Hematopoietic multipotent progenitor cell treated with erythropoietin and hydrocortisone succinate and interleukin-3 and kit ligand, for 15 days (in vitro differentiated cells): ENCODE results near the gene SNX25.

Experiments
- DNase-seq: peaks from one replicate; pipeline ENCODE4 v3.0.0-alpha.2; 2015; ENCODE audit warnings: low spot score

The SNX25 gene

DNA sequence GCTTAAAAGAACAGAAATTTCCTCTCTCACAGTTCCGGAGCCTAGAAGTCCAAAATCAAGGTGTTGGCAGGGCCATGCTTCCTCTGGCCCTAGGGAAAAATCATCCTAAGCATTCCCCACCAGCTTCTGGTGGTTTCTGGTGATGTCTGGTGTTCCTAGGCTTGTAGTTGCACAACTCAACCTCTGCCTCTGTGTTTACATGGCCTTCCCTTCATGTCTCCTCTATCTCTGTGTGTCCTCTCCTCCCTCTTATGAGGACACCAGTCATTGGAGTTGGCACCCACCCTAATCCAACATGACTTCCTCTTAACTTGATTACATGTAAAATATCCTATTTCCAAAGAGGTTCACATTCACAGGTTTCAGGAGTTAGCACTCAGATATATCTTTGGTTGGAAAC lies 170.9 kb downstream of the SNX25 start:
- no peak for DNase-seq

DNA sequence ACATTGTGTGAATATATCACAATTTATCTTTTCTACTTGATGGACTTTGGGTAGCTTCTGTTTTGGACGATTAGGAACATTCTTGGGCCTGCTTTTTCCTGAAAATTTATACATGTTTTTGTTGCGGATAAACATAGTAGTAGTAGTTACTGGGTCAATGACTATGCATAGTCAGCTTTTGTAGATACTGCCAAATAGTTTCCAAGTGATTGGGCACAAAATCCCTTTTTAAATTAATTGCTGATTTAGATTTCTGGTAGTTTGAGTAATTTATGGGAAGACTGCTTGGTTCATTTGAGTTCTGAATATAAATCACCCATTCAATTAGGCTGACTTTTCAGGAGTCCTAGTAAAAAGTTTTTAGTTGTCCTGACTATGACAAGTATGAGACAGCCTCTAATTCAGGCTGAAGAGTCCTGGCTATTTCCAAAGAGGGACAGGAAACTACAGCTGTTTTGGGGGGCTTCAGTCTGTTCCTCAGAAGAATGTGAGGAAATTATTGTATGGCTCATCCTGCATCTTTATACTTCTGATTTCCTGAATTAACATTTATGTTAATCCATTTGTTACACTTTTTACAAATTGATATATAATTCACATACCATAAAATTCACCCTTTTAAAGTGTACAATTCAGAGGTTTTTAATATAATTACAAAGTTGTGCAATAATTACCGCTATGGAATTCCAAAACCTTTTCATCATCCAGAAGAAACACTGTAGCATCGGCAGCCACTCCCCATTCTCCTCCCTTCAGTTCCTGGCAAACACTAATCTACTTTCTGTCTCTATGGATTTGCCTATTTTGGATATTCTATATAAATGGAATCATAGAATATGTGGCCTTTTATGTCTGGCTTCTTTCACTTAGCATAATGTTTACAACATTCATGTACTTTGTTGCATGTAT lies 172.1 kb downstream of the SNX25 start:
- no peak for DNase-seq

DNA sequence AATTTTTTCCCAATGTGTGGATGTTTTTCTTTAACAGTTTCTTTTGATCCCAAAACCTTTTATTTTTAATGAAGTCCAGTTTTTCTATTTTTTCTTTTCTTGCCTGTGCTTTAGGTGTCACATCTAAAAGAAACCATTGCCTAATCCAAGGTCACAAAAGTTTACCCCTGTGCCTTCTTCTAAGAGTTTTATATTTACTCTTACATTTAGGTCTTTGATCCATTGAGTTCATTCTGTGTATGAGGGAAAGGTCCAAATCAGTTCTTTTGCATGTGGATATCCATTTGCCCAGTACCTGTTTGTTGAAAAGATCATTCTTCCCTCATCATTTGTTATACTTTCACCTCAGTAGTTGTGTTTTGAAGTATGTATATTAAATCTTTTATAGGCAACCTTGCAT lies 173.4 kb downstream of the SNX25 start:
- no peak for DNase-seq

DNA sequence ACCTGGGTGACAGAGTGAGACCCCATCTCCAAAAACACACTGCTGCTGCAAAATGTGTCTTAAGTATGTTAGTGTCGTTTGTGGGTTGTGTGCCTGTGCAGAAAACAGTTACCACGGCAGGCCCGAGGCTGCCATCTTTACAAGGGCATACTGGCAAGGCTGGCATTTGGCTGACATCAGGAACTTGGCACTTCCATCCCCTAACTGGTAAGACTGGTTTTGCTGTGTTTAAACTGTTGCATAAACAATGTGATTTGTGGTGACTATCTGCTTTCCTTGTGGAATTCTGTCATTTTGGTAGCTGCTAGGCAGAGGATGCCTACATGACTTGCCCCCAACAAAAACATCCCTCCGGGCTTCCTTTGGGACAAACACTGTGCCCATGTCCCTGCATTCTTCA lies 174.1 kb downstream of the SNX25 start:
- DNase-seq = no peak

DNA sequence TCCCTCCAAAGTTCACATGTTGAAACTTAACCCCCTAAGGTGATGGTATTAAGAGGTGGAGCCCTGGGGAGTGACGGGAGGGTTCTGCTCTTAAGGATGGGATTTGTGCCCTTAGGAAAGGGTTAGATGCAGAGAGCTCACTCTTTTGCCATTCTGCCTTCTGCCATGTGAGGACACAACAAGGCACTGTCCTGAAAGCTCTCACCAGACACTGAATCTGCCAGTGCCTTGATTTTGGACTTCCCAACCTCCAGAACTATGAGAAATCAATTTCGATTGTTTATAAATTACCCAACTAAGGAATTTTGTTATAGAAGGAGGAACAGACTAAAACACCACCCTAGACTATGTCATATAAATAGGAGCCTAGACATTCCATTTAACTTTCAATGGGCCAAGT lies 174.7 kb downstream of the SNX25 start:
- no peak for DNase-seq

DNA sequence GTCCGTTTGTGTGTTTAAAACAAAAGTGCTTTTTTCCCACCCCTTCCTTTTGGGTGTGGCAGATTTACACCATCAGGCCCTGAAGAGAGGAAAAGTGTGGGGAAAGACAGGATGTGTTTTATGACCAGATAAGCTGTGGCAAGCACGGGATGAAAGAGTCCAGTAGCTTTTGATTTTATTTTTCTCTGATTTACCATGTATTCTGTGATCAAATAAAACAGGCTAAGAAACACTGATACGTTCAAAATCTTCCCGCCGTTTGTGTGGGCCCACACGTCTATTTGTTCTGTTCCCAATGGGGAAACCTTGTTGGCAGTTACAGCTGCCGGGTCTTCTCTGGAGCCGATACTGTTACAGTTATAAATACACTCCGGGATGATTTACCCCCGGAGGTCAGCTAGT lies 175.5 kb downstream of the SNX25 start:
- DNase-seq = no peak

DNA sequence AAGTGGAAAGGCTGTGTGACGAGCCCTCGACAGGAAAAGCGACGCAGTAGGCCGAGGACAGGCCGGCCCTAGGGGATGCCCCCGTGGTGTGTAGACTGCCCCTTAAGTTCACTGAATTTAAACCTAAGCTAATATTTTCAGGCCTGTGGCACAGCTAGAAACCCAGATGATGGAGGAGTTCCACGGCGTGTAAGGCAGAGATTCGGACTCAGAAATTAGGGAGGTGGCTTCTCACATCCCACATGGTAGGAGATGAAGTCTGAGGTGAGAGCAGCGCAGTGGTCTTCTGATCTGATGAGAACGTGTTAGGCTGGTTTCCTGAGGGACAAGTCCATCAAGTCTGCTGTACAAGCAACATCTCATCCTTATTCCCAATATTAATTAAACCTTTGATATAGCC lies 178.6 kb downstream of the SNX25 start:
- no peak for DNase-seq

DNA sequence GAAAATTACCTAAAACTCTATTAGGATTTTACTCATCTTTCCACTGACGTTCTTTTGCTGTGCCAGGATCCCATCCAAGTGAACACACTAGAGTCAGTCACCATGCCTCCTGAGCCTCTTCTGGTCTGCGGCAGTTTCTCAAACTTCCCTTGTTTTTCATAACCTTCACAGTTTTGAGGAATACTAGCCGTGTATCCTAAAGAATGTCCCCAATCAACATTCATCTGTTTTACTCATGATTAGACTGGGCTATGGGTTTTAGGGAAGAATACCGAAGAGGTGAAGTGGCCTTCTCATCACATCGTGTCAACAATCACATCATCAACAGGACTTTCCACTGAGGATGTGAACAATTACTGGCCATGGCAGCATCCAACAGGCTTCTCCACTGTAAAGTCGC lies 181.5 kb downstream of the SNX25 start:
- no peak for DNase-seq

DNA sequence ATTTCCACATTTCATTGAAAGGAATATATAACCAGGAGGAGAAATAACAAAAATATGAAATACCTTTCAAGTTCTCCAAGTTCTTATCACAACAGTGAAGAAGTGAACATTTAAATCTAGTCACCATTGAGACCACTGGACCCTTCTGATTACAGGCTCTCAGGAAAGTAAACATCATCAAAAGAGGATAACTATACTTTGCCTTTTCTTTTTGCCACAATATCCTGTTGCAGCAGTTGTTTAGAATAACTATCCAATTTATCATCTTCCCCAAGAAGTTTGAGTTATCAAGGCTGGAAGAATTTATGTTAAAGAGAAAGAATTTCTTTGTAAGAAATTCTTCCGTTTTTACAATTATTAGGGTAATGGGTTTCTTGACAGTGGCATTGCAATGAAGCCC lies 182.8 kb downstream of the SNX25 start:
- DNase-seq = no peak

DNA sequence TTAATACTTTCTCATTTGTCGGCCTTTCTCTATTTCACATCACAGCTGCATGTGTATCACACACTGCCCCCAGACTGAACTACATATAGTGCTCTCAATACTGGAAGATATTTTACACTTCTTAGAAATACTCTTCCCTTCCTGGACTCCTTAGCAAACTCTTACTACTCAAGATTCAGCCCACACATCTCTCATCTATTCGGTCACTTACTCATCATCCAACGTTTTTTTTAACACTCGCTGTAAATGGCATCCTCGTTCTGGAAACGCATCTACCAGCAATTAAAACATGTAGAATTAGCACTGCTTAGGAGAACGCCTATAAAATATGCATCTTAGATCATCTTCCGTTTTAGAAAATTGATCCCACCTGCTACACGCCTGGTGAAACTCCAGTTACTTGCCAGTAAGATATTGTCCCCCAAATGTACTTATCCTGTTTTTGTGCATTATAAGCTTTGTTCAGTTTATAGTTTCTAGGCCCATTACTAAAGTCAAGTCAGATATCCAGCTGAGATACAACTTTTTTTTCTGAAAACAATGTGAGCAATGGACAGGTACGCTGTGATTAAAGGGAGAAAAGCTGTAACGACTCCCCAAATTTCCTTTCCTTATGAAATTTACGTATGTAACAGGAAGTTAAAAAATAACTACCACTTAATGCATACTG lies 185.3 kb downstream of the SNX25 start:
- no peak for DNase-seq

DNA sequence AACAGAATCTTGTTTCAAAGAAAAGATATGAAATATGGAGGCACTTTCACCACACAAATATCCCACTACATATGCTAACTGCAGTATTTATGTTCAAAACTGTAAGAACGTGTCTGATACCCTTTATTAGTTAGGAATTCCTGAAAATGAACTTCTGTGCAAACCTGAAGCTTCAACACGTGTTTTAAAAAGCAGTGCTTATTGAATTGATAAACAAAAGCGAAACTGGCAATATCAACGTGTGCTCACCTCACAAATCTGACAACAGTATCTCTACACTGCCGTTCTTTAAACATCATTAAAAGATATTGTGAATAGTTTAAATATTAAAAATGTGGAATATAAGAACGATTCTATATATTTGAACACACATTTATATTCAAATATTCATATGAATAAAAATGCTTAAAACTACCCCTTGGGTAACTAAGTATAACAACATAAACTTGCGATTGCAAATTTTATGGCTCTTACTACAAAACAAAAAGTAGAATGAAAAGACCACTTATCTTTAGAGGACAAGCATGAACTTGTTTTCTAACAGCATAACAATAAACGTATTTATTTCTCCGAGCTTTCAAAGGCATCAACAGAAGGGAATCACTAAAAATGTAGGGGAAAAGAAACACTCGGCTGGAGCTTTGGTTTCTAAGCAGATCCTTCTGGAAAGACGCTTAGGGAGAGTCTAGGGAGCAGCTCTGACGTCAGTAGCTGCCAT lies 186.0 kb downstream of the SNX25 start, which contains the start of gene LRP2BP:
TSS of gene LRP2BP (minus strand) at position 687 of the 718 bp plus-strand sequence. CDS start 17,738 bp downstream, outside the sequence.
- DNase-seq = peak; percentile 23

DNA sequence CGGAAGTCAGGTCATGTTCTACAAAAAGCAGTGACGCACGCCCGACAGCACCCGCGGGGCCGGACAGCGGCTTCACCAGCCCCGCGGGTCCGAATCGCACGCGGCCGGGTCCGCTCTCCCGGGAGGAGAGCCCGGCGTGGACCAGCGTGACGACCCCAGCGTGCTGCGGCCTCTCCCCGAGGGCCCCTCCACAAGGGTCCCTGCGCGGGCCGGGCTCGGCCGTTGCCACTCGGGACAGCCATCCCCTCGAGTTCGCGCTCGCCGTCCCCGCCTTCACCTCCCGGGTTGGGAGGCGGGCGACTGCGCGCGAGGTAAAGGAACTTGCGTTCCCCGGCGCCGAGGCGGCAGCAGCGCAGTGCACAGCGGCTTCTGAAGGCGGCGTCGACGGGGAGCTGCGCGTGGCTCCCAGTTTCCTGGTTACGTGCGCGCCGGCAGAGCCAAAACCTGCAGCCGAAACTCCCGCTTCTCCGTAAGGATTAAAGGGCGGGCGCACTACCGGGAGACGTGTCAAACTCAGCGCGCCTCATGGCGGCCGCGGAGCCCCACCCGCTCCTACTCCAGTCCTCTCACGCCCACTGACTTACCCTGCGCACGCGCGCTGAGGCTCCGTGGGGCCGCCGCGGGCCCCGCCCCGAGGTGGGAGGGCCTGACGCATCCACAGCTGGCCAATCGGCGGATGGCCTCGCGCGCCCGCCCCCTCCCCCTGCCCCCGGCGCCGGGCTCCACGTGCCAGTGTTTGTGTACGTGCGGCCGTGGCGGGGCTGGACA lies 186.7 kb downstream of the SNX25 start:
- peak; percentile 97 for DNase-seq

DNA sequence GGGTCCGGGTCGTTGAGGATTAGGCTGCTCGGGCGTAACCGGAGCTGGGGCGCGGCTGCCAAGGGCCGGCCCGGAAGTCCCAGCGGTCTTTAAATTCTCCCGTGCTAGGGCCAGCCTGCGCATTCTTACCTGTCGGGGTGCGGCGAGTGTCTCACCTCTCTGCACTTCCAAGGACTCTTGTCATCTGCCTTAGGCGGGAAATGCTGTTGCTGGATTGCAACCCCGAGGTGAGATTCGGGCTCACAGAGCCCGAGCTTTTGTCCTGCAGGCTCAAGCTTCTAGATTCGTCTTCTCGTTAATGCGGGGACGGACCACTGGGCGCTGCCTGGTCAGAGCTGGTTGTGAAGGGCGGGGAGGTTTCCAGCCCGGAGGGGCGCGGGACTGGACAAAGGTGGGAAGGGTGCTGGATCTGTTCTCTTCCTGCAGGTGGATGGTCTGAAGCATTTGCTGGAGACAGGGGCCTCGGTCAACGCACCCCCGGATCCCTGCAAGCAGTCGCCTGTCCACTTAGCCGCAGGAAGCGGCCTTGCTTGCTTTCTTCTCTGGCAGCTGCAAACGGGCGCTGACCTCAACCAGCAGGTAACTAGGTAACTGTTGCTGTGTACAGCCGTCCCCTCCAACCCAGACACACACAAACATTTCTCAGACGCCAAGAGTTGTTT lies 187.5 kb downstream of the SNX25 start, which contains the start of gene ANKRD37:
TSS of gene ANKRD37 (plus strand) at position 118 of the 662 bp plus-strand sequence. CDS start at position 201, 83 bp downstream.
- DNase-seq = no peak

DNA sequence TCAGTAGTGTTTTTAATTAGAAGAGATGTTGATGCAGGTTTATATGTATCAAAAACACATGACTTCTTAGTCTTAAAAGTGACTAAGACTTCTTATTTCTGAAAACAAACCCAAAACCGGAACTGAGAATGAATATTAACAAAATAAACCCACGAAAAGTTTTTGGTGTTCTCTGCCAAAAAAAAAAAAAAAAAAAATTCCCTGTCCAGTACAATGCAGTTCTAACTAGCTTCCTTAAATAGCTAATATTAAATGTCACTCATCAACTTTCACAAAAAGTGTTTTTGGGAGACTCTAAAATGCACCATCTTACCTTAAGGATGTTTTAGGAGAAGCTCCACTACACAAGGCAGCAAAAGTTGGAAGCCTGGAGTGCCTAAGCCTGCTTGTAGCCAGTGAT lies 189.2 kb downstream of the SNX25 start:
- no peak for DNase-seq

DNA sequence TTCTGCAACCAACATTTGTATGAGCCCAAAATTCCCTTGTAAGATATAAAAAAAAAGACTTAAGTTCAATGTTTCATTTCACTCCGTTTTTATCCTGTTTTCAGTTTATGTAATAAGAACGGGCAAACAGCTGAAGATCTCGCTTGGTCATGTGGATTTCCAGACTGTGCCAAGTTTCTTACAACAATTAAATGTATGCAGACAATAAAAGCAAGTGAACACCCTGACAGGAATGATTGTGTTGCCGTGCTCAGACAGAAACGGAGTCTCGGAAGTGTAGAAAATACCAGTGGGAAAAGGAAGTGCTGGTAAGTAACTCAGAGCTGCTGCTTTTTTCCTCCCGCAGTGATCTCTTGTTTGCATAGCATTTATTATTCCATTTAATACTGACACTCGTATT lies 190.1 kb downstream of the SNX25 start:
- DNase-seq = no peak

DNA sequence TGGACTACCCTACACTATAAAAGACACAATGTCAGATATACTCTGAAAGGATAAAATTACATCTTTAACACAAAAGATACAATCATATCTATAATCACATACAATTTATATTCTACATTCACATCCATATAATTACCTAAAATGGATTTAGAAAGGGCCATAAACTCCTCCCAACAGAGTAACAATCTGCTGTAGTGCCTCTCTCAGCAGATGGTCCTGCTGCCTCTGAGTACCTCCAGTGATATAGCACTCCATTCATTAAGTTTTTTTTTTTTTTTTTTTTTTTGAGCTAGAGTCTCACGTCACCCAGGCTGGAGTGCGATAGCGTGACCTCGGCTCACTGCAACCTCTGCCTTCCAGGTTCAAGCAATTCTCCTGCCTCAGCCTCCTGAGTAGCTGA lies 194.6 kb downstream of the SNX25 start:
- no peak for DNase-seq

DNA sequence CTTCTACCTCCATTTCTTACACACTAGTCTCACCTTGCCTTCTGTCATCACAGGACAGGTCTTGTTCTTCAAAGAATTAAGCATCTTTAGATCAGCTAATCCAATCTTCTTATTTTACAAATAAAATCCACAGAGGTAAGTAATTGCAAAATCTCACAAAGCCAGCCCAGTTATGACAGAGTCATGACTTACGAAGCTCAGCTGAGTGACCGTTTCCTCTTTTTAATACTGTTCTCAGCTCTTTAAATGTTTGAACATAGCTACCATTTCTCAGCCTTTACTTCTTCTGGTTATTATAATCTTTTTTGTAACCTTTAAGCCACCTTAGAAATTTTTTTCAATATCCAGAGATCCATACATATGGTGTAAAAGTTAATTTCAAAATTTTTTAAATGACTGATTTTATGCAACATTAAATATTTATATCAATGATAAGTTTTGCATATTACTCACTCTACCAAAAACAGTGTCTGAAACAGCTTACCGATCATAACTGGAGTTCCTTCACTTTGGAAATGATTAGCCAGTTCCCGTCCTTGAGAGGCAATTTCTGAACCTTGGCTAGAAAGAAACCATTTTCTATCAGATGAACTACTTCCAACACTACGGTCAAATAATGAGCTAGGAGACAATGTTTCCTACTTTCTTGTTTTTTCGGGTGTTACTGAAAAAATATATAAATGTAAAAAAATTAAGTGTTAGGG lies 196.1 kb downstream of the SNX25 start:
- no peak for DNase-seq

DNA sequence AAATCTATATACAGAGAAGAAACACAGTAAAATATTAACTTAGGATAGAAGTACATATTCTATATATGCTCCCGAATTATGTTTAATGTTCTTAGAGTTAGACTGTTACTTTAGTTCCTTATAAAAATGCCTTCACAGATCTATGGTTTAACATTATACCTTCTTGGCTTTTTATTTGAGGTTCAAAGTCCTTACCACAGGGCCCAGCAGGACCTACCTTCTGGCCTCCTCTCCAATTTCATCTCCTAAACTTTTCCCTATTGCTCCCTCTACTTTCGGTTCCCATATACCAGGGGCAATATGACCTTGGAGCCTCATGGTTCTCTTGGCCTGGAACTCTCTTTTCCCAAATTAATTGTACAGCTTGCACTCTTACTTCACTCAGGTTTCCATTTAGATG lies 199.0 kb downstream of the SNX25 start:
- DNase-seq = no peak

DNA sequence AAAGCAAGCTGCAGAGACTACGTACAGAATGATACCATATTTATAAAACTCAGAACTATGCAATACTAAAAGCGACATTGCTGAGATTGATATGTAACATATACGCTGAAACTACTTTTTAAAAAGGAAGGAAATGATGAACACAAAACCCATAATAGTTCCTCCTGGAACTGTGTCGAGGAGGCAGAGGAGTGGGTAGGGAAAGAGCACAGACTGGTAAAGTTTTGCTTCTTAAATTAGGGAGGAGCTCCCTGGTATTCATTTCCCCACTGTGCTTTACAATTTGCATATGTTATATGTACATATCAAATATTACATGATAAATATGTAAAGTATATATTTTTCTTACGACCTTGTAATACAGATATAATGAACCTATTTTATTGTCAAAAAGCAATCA lies 202.5 kb downstream of the SNX25 start:
- DNase-seq = no peak

DNA sequence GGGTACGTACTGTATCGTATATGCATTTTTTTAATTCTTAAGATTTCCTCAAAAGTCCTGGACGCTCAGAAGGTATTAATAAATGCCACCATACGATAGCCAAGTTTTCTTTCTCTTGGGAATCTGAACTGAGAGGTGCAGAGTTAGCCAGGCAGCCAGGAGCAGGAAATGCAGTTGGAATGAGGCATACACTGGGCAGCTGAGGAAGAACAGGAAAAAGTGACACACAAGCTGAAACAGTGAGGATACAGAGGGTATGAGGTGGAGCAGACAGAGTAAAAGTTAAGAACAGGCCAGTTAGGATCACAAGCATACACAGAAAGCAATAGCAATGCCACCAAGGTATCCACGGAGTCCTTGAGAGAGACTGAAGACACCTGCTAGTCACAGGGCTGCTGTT lies 203.0 kb downstream of the SNX25 start:
- DNase-seq = no peak
